Common myeloid progenitor, CD34-positive (primary cell): ENCODE results near the gene COPE.

Experiments
- CTCF ChIA-PET: fragments of 350-600 bp; sonication (Branson Sonifier 250); formaldehyde crosslinking; loops from one replicate; lab custom pipeline; 2021; ENCODE audit warnings: antibody characterized with exemption; lab: Charles Lee
- POLR2A ChIA-PET: fragments of 350-600 bp; sonication (Branson Sonifier 250); formaldehyde crosslinking; loops from one replicate; lab custom pipeline; 2021; ENCODE audit warnings: antibody characterized with exemption; lab: Charles Lee
- DNase-seq, 3 donors: peaks; one replicate each; pipeline versions ENCODE4 v3.0.0 to v3.0.0-alpha.2; 2013
- H3K27ac ChIP-seq, 2 experiments: 1 replicate in 1 of 2; 2 replicates in 1 of 2; pipeline ENCODE4 v1.7.0; 2013; ENCODE audit warnings: inconsistent platforms in 2 of 2, low read length in 2 of 2, mild to moderate bottlenecking in 2 of 2, low read depth in 1 of 2, moderate library complexity in 1 of 2; ENCODE audit not compliant: severe bottlenecking in 2 of 2, insufficient read depth in 1 of 2, poor library complexity in 1 of 2
- H3K27me3 ChIP-seq, 5 experiments: replicated peaks in 2 of 5; 1 replicate in 3 of 5; 2 replicates in 2 of 5; pipeline versions ENCODE4 v1.6.1 to v1.7.0; 2013; ENCODE audit warnings: low read length in 4 of 5, mild to moderate bottlenecking in 2 of 5, moderate library complexity in 2 of 5, inconsistent platforms in 1 of 5; ENCODE audit not compliant: insufficient read depth in 5 of 5, control insufficient read depth in 4 of 5
- H3K36me3 ChIP-seq, 4 experiments: 1 replicate in 2 of 4; 2 replicates in 2 of 4; pipeline versions ENCODE4 v1.6.1 to v1.7.0; 2013; ENCODE audit warnings: low read length in 3 of 4, control low read depth in 1 of 4, mild to moderate bottlenecking in 1 of 4; ENCODE audit not compliant: control insufficient read depth in 4 of 4, insufficient read depth in 4 of 4
- H3K4me1 ChIP-seq, 4 experiments: 1 replicate in 3 of 4; 2 replicates in 1 of 4; pipeline versions ENCODE4 v1.6.1 to v1.7.1; 2013; ENCODE audit warnings: low read length in 3 of 4, mild to moderate bottlenecking in 3 of 4, control low read depth in 1 of 4, inconsistent platforms in 1 of 4, moderate library complexity in 1 of 4; ENCODE audit not compliant: control insufficient read depth in 4 of 4, insufficient read depth in 4 of 4; ENCODE audit errors: control extremely low read depth in 1 of 4
- H3K4me3 ChIP-seq, 7 experiments: 1 replicate in 4 of 7; 2 replicates in 3 of 7; pipeline versions ENCODE4 v1.5.1 to v1.7.0; 2013; ENCODE audit warnings: mild to moderate bottlenecking in 7 of 7, low read length in 6 of 7, moderate library complexity in 6 of 7, inconsistent platforms in 2 of 7, low read depth in 2 of 7, control low read depth in 1 of 7; ENCODE audit not compliant: insufficient read depth in 4 of 7, control insufficient read depth in 1 of 7; ENCODE audit errors: extremely low read depth in 1 of 7
- H3K9me3 ChIP-seq, 5 experiments: 1 replicate in 4 of 5; 2 replicates in 1 of 5; pipeline versions ENCODE4 v1.6.1 to v1.7.1; 2013; ENCODE audit warnings: low read length in 4 of 5, mild to moderate bottlenecking in 2 of 5, inconsistent platforms in 1 of 5, low read depth in 1 of 5, moderate library complexity in 1 of 5; ENCODE audit not compliant: control insufficient read depth in 4 of 5, insufficient read depth in 2 of 5; ENCODE audit errors: control extremely low read depth in 1 of 5
- WGBS: methylation state at CpG from one replicate; pipeline ENCODE4 v1.1.5; 2013; ENCODE audit not compliant: insufficient coverage; 5-methylcytosine and 5-hydroxymethylcytosine counted together

The COPE gene

DNA sequence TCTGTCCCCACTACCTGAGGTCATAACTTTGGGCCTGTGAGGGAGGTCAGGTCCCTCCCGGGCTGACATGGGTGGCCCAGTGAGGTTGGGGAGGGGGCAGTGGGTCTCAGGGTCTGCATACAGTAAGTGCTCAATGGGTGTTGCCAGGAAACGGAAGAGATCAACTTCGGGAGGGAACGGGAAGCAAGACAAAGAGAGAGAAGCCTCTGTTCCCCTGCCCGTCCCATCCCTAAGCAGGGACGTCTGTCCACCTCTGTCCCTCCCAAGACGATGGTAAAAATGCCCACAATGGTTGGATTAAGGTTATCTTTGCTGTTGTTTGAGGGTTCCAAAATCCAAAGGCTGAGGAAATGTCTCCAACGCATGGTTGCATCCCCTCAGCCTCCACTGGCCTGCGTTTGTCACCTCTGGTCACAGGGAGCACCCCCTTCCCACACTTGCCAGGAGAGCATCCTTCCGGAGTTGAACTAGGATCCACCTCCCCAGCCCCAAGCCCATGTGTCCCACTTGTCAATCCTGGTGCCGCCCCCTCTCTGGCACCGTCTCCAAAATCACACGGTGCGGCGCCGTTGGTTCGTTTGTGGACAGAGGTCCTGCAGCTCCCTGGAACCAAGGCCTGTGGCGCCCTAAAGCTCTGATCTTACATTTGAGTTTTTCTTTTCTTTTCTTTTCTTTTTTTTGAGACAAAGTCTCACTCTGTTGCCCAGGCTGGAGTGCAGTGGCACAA, 22.6 kb upstream of the COPE start:
- no peak for DNase-seq
- 75% methylated on average over 17 of the region's 18 CpGs for WGBS
- CTCF ChIA-PET: no interaction called here
- POLR2A ChIA-PET: no interaction called here
- H3K27me3 ChIP-seq: peaks cover 0 to 43% (median 14%) of the 10 kb centered on the region in 5 experiments
- H3K9me3 ChIP-seq: no peaks in the 10 kb centered on the region
- H3K27ac ChIP-seq: no peak overlapping the region
- H3K4me3 ChIP-seq: peak overlapping the region in 1 of 7 experiments; percentile 45
- no peaks in the 10 kb centered on the region for H3K36me3 ChIP-seq
- H3K4me1 ChIP-seq: peaks cover 0 to 15% (median 15%) of the 10 kb centered on the region in 4 experiments

DNA sequence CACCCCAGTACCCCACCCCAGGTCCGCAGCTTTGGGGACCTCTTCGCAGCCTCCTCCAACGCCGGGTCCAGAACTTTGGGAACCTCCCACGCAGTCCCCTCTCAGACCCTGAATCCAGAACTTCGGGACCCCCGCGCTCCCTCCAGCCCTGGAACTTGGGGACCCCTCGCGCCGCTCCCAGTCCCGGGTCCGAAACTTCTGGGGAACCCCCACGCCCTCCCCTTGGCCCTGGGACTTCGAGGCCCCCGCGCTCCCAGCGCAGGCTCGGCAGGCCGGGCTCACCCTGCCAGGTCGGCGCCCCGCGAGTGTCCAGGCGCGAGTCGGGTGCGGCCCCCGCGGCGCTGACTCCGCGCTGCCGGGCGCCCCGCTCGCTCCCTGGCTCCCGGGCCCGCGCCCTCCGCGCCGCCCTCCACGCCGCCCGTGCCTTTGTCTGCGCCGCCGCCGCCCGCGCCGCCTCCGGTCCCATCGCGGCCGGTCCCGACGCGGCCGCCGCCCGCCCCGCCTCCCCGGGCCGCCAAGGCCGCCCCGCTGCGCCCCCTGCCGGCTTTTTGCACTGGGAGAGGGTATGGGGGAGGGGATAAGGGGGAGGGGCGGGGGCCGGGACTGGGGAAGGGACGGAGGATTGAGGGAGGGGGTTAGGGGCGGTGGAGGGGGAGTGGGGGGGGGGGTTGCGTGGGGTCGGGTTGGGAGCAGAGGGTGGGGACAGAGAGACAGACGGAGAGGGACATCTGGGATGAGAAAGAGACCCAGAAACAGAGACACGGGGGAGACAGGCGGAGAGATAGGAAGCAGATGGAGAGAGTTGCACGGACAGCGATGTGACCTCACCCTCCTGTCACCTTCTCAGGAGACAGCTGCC, 21.8 kb upstream of the COPE start, which contains the start of gene HOMER3:
HOMER3 (minus strand) TSS at position 449 of the 859 bp plus-strand sequence. CDS start 2,235 bp downstream, outside the sequence.
- POLR2A ChIA-PET: no interaction called here
- Histone ChIP-seq H3K27me3 (peaks cover 0 to 43% (median 14%) of the 10 kb centered on the region in 5 experiments), H3K4me3 (peak within 1 kb of the TSS; percentile 23 to 66 (median 56)), H3K27ac (no peak within 1 kb of the TSS), H3K4me1 (peaks cover 0 to 15% (median 15%) of the 10 kb centered on the region in 4 experiments), H3K36me3 (no peaks in the 10 kb centered on the region), H3K9me3 (no peaks in the 10 kb centered on the region)
- WGBS: 2% methylated on average over 29 of the region's 81 CpGs
- DNase-seq: peak; percentile 42 to 61 (median 60)
- CTCF ChIA-PET: no interaction called here

DNA sequence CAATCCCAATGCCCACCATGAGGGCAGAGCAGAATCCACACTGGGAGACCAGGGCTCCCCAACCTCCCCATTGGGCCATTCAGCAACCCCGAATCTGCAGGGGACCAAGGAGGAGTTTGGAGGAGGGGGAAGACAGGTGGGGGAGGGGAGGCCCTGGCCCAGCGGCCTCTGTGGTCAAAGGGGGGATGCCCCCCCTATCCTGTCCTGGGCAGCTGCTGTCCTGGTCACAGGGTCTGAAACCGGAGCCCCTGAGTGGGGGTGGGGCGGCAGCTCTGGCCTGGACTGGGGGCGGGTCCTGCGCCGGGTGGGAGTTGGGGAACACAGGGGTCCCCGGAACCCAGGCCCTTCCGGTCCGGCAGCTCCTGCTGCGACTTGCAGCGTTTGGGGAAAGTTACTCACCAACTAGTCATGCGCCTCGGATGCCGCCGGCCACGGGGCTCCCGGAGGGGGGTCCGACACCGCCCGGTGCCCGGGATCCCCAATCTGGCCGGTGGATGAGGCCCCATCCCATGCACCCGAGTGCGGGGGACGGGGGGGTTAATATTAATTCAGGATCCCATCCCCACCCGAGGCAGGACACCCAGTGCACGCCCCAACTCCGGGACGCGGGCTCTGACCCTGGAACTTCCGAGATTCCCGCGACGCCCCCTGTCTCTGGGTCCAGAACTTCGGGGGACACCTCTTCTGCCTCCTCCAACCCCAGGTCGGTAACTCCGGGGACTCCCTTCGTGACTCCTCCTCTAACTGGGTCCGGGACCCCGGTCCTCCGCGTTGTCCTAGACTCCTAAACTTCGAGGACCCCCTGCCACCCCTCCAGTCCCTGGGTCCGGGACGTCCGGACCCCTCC, 21.0 kb upstream of the COPE start:
- H3K27ac ChIP-seq: no peak overlapping the region
- CTCF ChIA-PET: interaction anchor here (1.5 kb wide), 1 partner anchor 8 kb away, joined by 5 read pairs; no protein-coding TSS in a partner anchor
- H3K36me3 ChIP-seq: no peaks in the 10 kb centered on the region
- DNase-seq: no peak
- H3K9me3 ChIP-seq: no peaks in the 10 kb centered on the region
- H3K4me1 ChIP-seq: peaks cover 0 to 15% (median 15%) of the 10 kb centered on the region in 4 experiments
- WGBS: 2% methylated on average over 40 of the region's 47 CpGs
- POLR2A ChIA-PET: no interaction called here
- peaks cover 0 to 43% (median 14%) of the 10 kb centered on the region in 5 experiments for H3K27me3 ChIP-seq
- peak overlapping the region in 5 of 7 experiments; percentile 55 to 66 (median 59) for H3K4me3 ChIP-seq

DNA sequence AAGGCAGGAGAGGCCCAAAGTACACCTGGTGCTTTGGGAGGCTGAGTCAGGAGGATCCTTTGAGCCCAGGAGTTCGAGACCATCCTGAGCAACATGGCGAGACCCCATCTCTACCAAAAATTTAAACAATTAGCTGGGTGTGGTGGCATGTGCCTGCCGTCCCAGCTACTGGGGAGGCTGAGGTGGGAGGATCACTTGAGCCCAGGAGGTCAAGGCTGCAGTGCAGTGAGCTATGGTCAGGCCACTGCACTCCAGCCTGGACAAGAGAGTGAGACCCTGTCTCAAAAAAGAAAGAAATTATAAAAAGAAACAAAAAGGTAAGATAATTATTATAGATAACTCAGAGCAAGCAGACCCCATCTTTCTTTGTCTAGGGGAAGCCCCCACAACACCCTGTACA, 20.0 kb upstream of the COPE start:
- Histone ChIP-seq H3K4me3 (no peak overlapping the region), H3K4me1 (peaks cover 0 to 15% (median 15%) of the 10 kb centered on the region in 4 experiments), H3K27me3 (peaks cover 0 to 43% (median 14%) of the 10 kb centered on the region in 5 experiments), H3K9me3 (no peaks in the 10 kb centered on the region), H3K27ac (no peak overlapping the region), H3K36me3 (no peaks in the 10 kb centered on the region)
- no CpG with 5 or more reads among the region's 3 CpGs for WGBS
- DNase-seq: no peak
- POLR2A ChIA-PET: no interaction called here
- CTCF ChIA-PET: interaction anchor here (1.5 kb wide), 1 partner anchor 9 kb away, joined by 5 read pairs; no protein-coding TSS in a partner anchor

DNA sequence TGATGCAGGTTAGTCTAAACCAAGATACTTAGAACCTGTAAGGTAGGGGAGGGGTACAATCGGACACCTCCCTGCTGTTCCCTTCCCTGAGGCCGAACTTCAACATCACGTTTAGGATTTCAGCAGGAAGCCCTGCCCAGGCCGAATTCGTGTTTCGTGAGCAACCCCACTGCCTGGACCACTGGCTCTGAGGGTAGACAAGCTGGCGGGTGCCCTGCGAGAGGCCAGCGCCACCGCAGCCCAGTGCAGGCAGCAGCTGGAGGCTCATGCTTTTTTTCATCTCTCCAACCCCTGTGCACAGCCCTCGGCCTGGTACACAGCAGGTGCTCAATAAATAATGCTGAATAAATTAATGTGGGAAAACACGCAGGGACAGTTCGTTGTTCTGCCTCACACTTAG, 14.1 kb upstream of the COPE start:
- peaks cover 0 to 7% (median 2%) of the 10 kb centered on the region in 4 experiments for H3K36me3 ChIP-seq
- no peak for DNase-seq
- no peaks in the 10 kb centered on the region for H3K9me3 ChIP-seq
- H3K27ac ChIP-seq: no peak overlapping the region
- H3K4me1 ChIP-seq: peaks cover 0 to 10% (median 7%) of the 10 kb centered on the region in 4 experiments
- ChIA-PET POLR2A (no interaction called here), CTCF (interaction anchor here (1.8 kb wide), 1 partner anchor 54 kb away, joined by 5 read pairs; no protein-coding TSS in a partner anchor)
- peak overlapping the region in 1 of 7 experiments; percentile 45 for H3K4me3 ChIP-seq
- H3K27me3 ChIP-seq: peaks cover 0 to 20% (median 5%) of the 10 kb centered on the region in 5 experiments
- WGBS: 73% methylated on average over 8 of the region's 13 CpGs

DNA sequence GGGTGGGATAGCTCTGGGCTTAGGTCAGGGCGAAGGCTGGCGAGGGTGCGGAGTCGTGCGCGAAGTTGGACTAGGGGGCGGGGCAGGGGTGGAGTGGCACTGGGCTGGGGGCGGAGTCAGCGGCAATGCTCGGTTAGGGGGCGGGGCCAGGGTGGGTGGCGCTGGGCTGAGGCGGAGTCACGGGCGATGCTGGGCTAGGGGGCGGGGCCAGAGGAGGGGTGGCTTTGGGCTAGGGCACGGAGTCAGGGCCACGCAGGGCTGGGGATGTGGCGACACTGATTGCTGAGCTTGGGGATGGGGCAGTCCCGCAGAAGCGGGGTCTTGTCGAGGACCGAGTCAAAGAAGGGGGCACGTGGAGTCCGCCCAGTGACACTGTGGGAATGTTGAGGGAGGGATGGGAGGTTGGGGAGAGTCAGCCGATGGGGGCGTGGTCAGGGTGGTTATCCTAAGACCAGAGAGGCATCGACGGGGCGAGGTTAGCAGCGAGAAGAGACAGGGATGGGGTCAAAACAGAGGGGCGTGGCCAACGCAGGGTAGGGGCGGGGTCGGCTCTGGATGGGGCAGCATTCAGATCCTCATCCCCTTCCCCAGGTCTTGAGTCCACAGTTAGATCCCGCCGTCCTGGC, 13.1 kb upstream of the COPE start:
- peaks cover 0 to 10% (median 7%) of the 10 kb centered on the region in 4 experiments for H3K4me1 ChIP-seq
- peak; percentile 70 to 85 (median 85) for DNase-seq
- H3K4me3 ChIP-seq: peak overlapping the region in 6 of 7 experiments; percentile 23 to 72 (median 54)
- no peak overlapping the region for H3K27ac ChIP-seq
- no peaks in the 10 kb centered on the region for H3K9me3 ChIP-seq
- POLR2A ChIA-PET: interaction anchor here (0.6 to 2.2 kb wide), 2 partner anchors 13 to 15 kb away, joined by 3 to 4 read pairs; partner anchors contain the start of genes COPE and DDX49
- CTCF ChIA-PET: interaction anchor here (1.8 kb wide), 1 partner anchor 55 kb away, joined by 5 read pairs; no protein-coding TSS in a partner anchor
- WGBS: 5% methylated on average over 31 of the region's 37 CpGs
- peaks cover 0 to 16% (median 7%) of the 10 kb centered on the region in 4 experiments for H3K36me3 ChIP-seq
- peaks cover 0 to 18% (median 5%) of the 10 kb centered on the region in 5 experiments for H3K27me3 ChIP-seq
